Loucy (cell line): ENCODE measurements around the gene PIK3R5.

Experiments
- EZH2phosphoT487 ChIP-seq: fragments of 200-600 bp; IDR thresholded peaks from 2 replicates; pipeline ENCODE4 v1.6.1; 2018; ENCODE audit warnings: antibody characterized with exemption, mild to moderate bottlenecking, moderate library complexity, borderline replicate concordance
- TF ChIP-seq, protein P1 (sequence below): fragments of 200-600 bp; sonication (generic); conservative IDR thresholded peaks from 2 replicates; pipeline ENCODE4 v1.5.1; 2014; ENCODE audit warnings: mild to moderate bottlenecking, antibody characterized with exemption, low read length

- TF ChIP-seq, protein P1, sequence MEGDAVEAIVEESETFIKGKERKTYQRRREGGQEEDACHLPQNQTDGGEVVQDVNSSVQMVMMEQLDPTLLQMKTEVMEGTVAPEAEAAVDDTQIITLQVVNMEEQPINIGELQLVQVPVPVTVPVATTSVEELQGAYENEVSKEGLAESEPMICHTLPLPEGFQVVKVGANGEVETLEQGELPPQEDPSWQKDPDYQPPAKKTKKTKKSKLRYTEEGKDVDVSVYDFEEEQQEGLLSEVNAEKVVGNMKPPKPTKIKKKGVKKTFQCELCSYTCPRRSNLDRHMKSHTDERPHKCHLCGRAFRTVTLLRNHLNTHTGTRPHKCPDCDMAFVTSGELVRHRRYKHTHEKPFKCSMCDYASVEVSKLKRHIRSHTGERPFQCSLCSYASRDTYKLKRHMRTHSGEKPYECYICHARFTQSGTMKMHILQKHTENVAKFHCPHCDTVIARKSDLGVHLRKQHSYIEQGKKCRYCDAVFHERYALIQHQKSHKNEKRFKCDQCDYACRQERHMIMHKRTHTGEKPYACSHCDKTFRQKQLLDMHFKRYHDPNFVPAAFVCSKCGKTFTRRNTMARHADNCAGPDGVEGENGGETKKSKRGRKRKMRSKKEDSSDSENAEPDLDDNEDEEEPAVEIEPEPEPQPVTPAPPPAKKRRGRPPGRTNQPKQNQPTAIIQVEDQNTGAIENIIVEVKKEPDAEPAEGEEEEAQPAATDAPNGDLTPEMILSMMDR = no peak
- TF ChIP-seq EZH2phosphoT487 = no peak
Measured at GRCh38 chr17:8909586-8910270, 55.8 kb downstream of the PIK3R5 start.
